AG09319 (cell line): ENCODE results near the gene GFER.
A peak's percentile ranks its signal among the peaks of the same experiment; 100 is the strongest.

Experiments
- DNase-seq: peaks from one replicate; pipeline ENCODE4 v3.0.0-alpha.2; 2010; ENCODE audit warnings: low read depth; ENCODE audit errors: extremely low read depth
- TF ChIP-seq, protein P1 (sequence below): IDR thresholded peaks from 2 replicates; pipeline ENCODE4 v1.5.1; 2011; ENCODE audit warnings: low read depth, mild to moderate bottlenecking, inconsistent platforms, low read length, moderate library complexity

GFER gene

DNA sequence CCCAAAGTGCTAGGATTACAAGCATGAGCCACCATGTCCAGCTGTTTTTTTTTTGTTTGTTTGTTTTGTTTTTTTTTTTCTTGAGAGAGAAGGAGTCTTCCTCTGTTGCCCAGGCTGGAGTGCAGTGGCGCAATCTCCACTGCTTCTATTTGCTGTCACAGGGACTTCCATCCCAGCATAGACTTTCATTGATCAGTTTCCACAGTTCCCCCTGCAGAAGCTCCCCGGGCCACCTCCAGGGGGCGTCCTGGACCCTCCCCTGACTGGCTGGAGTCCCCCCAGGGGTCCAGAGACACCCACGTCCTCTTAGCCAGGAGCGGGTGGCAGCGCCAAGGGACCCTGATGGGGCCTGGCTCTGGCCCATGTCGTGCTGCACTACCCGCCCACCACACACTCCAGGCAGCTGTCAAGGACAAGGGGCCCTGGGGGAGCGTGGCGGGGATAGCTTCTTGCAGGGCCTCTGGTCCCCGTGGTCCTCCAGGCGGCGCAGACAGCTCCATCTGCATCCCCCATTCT lies 32.5 kb downstream of the GFER start:
- TF ChIP-seq, protein P1, sequence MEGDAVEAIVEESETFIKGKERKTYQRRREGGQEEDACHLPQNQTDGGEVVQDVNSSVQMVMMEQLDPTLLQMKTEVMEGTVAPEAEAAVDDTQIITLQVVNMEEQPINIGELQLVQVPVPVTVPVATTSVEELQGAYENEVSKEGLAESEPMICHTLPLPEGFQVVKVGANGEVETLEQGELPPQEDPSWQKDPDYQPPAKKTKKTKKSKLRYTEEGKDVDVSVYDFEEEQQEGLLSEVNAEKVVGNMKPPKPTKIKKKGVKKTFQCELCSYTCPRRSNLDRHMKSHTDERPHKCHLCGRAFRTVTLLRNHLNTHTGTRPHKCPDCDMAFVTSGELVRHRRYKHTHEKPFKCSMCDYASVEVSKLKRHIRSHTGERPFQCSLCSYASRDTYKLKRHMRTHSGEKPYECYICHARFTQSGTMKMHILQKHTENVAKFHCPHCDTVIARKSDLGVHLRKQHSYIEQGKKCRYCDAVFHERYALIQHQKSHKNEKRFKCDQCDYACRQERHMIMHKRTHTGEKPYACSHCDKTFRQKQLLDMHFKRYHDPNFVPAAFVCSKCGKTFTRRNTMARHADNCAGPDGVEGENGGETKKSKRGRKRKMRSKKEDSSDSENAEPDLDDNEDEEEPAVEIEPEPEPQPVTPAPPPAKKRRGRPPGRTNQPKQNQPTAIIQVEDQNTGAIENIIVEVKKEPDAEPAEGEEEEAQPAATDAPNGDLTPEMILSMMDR = peak; percentile 46
- DNase-seq = no peak

DNA sequence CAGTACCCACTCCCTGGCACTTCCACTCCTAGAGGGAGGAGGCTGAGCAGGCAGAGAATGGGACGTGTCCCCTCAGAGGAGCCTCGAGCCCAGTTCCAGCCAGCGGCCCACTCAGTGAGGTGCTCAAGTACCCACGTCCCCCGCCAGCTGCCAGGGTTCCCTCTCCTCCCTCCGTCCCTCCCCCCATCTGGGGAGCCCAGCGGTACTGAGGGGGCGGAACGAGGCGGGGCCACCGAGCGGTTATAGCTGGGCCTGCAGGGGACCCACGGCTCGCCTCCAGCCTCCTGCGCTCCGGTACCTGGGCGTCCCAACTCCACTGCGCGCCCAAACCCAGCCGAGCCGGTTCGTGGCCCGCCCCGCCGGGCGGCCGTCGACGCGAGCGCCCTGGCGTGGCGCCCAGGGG lies 35.5 kb downstream of the GFER start, which contains the start of gene NPW:
NPW (plus strand) TSS at position 268 of the 403 bp plus-strand sequence.
- DNase-seq = no peak
- TF ChIP-seq, protein P1 = no peak

DNA sequence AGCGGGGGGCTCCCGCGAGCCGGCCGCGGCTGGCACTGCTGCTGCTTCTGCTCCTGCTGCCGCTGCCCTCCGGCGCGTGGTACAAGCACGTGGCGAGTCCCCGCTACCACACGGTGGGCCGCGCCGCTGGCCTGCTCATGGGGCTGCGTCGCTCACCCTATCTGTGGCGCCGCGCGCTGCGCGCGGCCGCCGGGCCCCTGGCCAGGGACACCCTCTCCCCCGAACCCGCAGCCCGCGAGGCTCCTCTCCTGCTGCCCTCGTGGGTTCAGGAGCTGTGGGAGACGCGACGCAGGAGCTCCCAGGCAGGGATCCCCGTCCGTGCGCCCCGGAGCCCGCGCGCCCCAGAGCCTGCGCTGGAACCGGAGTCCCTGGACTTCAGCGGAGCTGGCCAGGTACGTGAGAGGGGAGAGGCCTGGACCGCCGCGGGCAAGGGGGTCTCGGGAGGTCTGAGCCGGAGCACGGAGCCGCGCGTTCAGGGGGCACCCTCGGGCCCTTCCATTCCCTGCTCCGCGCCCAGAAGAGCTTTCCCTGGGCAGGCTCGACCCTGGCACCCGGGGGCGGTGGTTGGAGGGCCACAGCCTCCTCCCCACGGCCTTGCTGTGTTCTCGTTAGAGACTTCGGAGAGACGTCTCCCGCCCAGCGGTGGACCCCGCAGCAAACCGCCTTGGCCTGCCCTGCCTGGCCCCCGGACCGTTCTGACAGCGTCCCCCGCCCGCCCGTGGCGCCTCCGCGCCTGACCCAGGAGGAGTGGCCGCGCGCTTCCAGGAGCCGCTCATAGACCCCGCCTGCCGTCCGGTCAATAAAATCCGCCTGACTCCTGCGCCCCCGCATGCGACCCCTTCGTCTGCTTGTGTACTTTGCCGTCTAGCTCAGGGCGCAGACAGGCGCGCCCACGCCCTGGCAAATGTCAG lies 36.2 kb downstream of the GFER start:
- no peak for DNase-seq
- TF ChIP-seq, protein P1 = no peak

DNA sequence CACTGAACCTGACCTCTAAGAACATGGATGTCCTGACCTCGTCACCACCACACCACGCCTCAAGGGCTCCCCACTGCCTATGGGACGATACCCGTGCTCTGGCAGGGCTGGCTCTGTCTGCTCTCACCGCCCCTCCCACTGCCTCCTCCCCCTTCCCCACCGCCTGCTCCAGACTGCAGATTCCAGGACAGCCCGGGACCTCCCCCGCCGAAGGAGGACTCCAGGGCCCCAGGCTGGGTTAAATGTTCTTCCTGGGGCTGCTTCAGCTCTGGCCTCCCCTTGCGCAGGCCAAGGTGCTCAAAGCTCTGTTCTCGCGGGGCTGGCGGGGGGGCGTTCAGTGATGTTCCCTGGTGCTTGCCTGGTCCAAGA lies 38.7 kb downstream of the GFER start:
- TF ChIP-seq, protein P1 = no peak

DNA sequence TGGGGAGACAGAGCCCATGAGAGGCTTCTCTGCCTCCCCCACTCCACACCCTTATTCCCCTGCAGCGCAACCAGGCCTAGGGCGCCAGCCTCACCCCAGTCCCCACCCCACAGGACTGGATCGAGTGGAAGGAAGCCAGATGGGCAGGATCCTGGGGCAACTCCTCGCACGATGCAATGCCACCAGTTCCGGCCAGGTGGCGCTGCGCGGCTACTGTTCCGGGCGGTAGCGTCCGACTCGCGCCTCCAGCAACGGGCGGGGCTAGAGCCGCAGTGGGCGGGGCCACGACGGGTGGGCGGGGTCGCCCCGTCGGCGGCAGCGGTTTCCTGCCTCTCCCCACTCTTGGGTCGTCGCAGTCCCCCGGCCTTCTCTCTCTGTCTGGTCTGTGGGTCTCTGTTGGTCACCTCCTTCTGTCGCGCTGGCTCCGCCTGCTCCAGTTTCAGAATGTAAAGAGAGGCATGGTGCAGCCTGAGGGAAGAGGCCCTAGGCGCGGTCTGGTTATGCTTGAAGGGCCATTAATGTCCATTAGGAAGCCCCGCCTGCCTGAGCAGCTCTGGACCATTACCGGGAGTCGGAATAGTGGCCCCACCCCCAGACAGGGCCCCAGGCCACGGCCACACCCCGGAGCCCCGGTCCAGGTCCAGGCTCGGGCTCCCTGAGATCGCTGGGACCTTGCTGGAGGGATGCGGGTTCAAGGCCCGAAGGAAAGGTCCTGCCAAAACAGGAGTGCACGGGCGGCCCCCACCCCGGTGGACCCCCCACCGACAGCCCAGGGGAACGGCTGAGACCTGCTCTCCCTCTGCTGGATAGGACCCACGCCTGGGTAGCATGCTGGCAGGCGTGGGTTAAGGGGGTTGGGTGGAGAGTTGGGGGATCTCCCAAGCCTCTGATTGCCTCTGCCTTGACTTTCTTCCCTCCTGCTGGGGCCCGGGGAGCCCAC lies 39.4 kb downstream of the GFER start:
- TF ChIP-seq, protein P1 = peak; percentile 84
- peak; percentile 65 for DNase-seq

More for the DNA sequence above, 38.7 kb downstream of the GFER start:
- no peak for DNase-seq

DNA sequence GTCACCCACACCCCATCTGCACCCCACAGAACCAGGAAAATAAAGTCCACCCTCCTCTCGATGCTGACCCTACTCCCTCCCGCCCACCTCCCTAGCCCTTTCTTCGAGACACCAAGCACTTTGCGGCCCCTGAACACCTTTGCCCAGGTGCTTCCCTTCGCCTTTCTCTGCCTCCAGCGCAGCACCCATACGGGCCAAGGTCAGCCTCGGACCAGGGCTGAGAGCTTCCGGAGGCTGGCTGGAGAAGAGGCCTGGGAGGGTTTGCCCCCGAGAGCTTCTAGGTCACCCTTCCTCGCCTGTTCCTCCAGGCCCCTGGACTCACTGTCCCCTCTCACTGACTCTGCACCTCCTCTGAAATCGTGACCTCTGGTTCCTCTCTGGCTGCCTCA lies 40.0 kb downstream of the GFER start:
- TF ChIP-seq, protein P1 = no peak
- no peak for DNase-seq
